ENCODE data around the gene CLK1. TPM values are rescaled to one million over a fixed set of nuclear protein-coding genes. Genes with fewer than 3 reads are reported as not detected.

CLK1 gene
- total and polyA plus RNA-seq, 2 of the 13 experiments (the other 11 are each of a cell fraction or from before 2014, with no cell fraction given), result 66.6 to 101 TPM

DNA sequence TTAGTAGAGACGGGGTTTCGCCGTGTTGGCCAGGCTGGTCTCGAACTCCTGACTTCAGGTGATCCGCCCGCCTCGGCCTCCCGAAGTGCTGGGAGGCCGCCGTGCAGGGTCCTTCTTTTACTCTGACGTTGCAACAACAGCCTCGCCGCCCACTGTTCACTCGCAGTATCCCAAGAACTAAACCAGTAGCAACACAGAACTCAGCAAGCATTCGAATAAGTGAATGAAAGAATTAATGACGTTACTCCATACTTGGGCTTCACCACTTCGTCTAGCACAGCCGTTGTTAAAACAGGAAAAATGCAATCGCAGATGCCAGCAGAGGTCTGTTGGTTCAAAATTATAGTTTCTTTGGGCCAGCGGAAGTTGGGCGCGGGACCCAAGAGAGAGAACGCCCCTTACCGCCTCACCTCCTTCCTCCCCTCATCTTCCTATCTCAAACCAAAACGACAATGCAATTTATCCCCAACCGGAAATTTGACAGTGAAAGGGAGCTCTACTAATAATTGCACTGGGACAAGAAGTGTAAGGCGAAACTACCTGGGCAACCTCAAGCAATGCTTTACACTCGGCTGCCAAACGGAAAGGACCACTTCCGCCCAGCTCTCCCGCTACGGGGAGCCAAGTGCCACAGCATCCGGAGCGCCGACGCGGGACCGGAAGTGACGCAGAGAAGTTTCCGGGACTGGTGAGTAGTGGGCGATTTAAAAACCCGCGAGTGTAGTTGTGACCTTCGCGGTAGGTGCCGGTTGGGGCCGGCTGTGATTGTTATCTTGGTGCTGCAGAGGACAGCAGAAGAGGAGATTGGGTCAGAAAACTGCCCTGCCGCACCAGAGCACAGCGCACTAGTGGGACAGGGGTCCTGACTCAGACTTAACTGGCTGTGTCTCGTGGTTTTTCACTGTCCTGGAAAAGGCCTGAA, 24.5 kb upstream of the CLK1 start, which contains the start of the genes NIF3L1 and PPIL3 (continued):
- TF ChIP-seq, protein P1, sequence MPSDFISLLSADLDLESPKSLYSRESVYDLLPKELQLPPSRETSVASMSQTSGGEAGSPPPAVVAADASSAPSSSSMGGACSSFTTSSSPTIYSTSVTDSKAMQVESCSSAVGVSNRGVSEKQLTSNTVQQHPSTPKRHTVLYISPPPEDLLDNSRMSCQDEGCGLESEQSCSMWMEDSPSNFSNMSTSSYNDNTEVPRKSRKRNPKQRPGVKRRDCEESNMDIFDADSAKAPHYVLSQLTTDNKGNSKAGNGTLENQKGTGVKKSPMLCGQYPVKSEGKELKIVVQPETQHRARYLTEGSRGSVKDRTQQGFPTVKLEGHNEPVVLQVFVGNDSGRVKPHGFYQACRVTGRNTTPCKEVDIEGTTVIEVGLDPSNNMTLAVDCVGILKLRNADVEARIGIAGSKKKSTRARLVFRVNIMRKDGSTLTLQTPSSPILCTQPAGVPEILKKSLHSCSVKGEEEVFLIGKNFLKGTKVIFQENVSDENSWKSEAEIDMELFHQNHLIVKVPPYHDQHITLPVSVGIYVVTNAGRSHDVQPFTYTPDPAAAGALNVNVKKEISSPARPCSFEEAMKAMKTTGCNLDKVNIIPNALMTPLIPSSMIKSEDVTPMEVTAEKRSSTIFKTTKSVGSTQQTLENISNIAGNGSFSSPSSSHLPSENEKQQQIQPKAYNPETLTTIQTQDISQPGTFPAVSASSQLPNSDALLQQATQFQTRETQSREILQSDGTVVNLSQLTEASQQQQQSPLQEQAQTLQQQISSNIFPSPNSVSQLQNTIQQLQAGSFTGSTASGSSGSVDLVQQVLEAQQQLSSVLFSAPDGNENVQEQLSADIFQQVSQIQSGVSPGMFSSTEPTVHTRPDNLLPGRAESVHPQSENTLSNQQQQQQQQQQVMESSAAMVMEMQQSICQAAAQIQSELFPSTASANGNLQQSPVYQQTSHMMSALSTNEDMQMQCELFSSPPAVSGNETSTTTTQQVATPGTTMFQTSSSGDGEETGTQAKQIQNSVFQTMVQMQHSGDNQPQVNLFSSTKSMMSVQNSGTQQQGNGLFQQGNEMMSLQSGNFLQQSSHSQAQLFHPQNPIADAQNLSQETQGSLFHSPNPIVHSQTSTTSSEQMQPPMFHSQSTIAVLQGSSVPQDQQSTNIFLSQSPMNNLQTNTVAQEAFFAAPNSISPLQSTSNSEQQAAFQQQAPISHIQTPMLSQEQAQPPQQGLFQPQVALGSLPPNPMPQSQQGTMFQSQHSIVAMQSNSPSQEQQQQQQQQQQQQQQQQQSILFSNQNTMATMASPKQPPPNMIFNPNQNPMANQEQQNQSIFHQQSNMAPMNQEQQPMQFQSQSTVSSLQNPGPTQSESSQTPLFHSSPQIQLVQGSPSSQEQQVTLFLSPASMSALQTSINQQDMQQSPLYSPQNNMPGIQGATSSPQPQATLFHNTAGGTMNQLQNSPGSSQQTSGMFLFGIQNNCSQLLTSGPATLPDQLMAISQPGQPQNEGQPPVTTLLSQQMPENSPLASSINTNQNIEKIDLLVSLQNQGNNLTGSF (CRISPR knock-in tag; IDR thresholded peaks at IDR 0.05), result peak; percentile 72; the same call in 1 of the 2 replicates
- TF ChIP-seq ZNF296 (CRISPR knock-in tag; conservative IDR thresholded peaks at IDR 0.05), result no peak
- no peak; the same call in none of the 2 replicates for TF ChIP-seq ZNF333 (CRISPR knock-in tag; IDR thresholded peaks at IDR 0.05; ENCODE audit: borderline replicate concordance)
- TF ChIP-seq TCF7 (IDR thresholded peaks at IDR 0.05; ENCODE audit: low read depth), result peak; percentile 6; the same call in 1 of the 2 replicates
- TF ChIP-seq YY1 (IDR thresholded peaks at IDR 0.05; ENCODE audit: insufficient read depth, insufficient replicate concordance, low read depth, low read length), result peak; percentile 77
- no peak; the same call in 1 of the 2 replicates for TF ChIP-seq WIZ (CRISPR knock-in tag; IDR thresholded peaks at IDR 0.05)
- 0 out of 2 replicates have a peak, but pooled peaks have one; percentile 25 for TF ChIP-seq ZNF678 (CRISPR knock-in tag; IDR thresholded peaks at IDR 0.05)
- no peak for TF ChIP-seq ZNF841 (CRISPR knock-in tag; IDR thresholded peaks at IDR 0.05; ENCODE audit: borderline replicate concordance)
- TF ChIP-seq POLR2A (IDR thresholded peaks at IDR 0.05; ENCODE audit: insufficient read depth in 1 of 2, low read depth in 2 of 2, low read length in 2 of 2), result peak; percentile 69 to 95
- TF ChIP-seq GATAD2A (CRISPR knock-in tag; IDR thresholded peaks at IDR 0.05), result peak; percentile 85
- TF ChIP-seq FOXC1 (CRISPR knock-in tag; IDR thresholded peaks at IDR 0.05; ENCODE audit: borderline replicate concordance), result no peak; the same call in 1 of the 2 replicates
- no peak; the same call in 1 of the 2 replicates for TF ChIP-seq ZKSCAN5 (CRISPR knock-in tag; IDR thresholded peaks at IDR 0.05)
- TF ChIP-seq ZNF337 (CRISPR knock-in tag; IDR thresholded peaks at IDR 0.05; ENCODE audit: borderline replicate concordance, low read depth), result no peak
- 0 out of 2 replicates have a peak, but pooled peaks have one; percentile 24 for TF ChIP-seq GZF1 (CRISPR knock-in tag; IDR thresholded peaks at IDR 0.05)
- peak; percentile 52; the same call in 1 of the 2 replicates for TF ChIP-seq ZNF788 (CRISPR knock-in tag; IDR thresholded peaks at IDR 0.05; ENCODE audit: borderline replicate concordance)
- no peak for TF ChIP-seq NCOA5 (CRISPR knock-in tag; IDR thresholded peaks at IDR 0.05)
- no peak for TF ChIP-seq ZNF382 (CRISPR knock-in tag; IDR thresholded peaks at IDR 0.05; ENCODE audit: borderline replicate concordance)
- TF ChIP-seq ZNF282 (IDR thresholded peaks at IDR 0.05; ENCODE audit: partially characterized antibody), result no peak
- peak; percentile 87 for TF ChIP-seq ZNF430 (CRISPR knock-in tag; IDR thresholded peaks at IDR 0.05)
- TF ChIP-seq, protein P2, sequence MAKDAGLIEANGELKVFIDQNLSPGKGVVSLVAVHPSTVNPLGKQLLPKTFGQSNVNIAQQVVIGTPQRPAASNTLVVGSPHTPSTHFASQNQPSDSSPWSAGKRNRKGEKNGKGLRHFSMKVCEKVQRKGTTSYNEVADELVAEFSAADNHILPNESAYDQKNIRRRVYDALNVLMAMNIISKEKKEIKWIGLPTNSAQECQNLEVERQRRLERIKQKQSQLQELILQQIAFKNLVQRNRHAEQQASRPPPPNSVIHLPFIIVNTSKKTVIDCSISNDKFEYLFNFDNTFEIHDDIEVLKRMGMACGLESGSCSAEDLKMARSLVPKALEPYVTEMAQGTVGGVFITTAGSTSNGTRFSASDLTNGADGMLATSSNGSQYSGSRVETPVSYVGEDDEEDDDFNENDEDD (CRISPR knock-in tag; IDR thresholded peaks at IDR 0.05; ENCODE audit: borderline replicate concordance), result peak; percentile 99
- TF ChIP-seq, protein P3, sequence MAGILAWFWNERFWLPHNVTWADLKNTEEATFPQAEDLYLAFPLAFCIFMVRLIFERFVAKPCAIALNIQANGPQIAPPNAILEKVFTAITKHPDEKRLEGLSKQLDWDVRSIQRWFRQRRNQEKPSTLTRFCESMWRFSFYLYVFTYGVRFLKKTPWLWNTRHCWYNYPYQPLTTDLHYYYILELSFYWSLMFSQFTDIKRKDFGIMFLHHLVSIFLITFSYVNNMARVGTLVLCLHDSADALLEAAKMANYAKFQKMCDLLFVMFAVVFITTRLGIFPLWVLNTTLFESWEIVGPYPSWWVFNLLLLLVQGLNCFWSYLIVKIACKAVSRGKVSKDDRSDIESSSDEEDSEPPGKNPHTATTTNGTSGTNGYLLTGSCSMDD (CRISPR knock-in tag; IDR thresholded peaks at IDR 0.05), result no peak
- TF ChIP-seq, protein P4, sequence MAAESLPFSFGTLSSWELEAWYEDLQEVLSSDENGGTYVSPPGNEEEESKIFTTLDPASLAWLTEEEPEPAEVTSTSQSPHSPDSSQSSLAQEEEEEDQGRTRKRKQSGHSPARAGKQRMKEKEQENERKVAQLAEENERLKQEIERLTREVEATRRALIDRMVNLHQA (CRISPR knock-in tag; IDR thresholded peaks at IDR 0.05), result no peak
- TF ChIP-seq AHR (CRISPR knock-in tag; IDR thresholded peaks at IDR 0.05), result peak; percentile 56; the same call in 1 of the 2 replicates
